B cell (primary cell): Measurements from ENCODE around the gene SRP54. TPM values are rescaled to one million over a fixed set of nuclear protein-coding genes. Genes with fewer than 3 reads are reported as not detected.

Source experiments
- ATAC-seq: fragments of 200-7000 bp; cut with Tn5 transposase; one replicate; pipeline ENCODE4 v1.10.0; 2021; ENCODE audit warnings: low read depth, mild to moderate bottlenecking, moderate number of reproducible peaks, moderate library complexity
- CTCF ChIA-PET: fragments of 350-600 bp; sonication (Branson Sonifier 250); formaldehyde crosslinking; loops from one replicate; lab custom pipeline; 2021; ENCODE audit warnings: antibody characterized with exemption, inconsistent platforms; lab: Charles Lee
- POLR2A ChIA-PET: fragments of 350-600 bp; sonication (Branson Sonifier 250); formaldehyde crosslinking; loops from one replicate; lab custom pipeline; 2021; ENCODE audit warnings: antibody characterized with exemption; lab: Charles Lee
- DNase-seq: peaks from one replicate; pipeline ENCODE4 v3.0.0; 2013
- H2AFZ ChIP-seq: 2 replicates; pipeline ENCODE4 v1.6.1; 2012; ENCODE audit warnings: mild to moderate bottlenecking, low read depth, low read length; ENCODE audit not compliant: insufficient read depth, poor library complexity, severe bottlenecking
- H3K27ac ChIP-seq, 2 donors: 1 replicate in 1 of 2; 2 replicates in 1 of 2; pipeline ENCODE4 v1.5.1; 2012 to 2013; ENCODE audit warnings: low read length in 2 of 2, mild to moderate bottlenecking in 2 of 2, moderate library complexity in 1 of 2
- H3K27me3 ChIP-seq, 4 experiments: fragments of 200-600 bp in 1 of 4; sonication (generic) in 1 of 4; replicated peaks in 1 of 4; 1 replicate in 2 of 4; 2 replicates in 2 of 4; pipeline versions ENCODE4 v1.6.1 to v1.7.0; 2013 to 2016; ENCODE audit warnings: low read length in 3 of 4, mild to moderate bottlenecking in 2 of 4, mixed read lengths in 1 of 4, moderate library complexity in 1 of 4; ENCODE audit not compliant: insufficient read depth in 4 of 4, control insufficient read depth in 3 of 4; ENCODE audit errors: control extremely low read depth in 1 of 4
- H3K36me3 ChIP-seq, 2 experiments: replicated peaks in 1 of 2; 1 replicate in 1 of 2; 2 replicates in 1 of 2; pipeline versions ENCODE4 v1.6.1 to v1.7.1; 2013; ENCODE audit warnings: low read length in 1 of 2; ENCODE audit not compliant: insufficient read depth in 2 of 2, control insufficient read depth in 1 of 2; ENCODE audit errors: control extremely low read depth in 1 of 2, extremely low read depth in 1 of 2
- H3K4me1 ChIP-seq, 2 donors: fragments of 200-600 bp in 1 of 2; sonication (generic) in 1 of 2; 1 replicate in 1 of 2; 2 replicates in 1 of 2; pipeline versions ENCODE4 v1.5.1 to v1.6.1; 2013 to 2017; ENCODE audit warnings: low read length in 2 of 2; ENCODE audit not compliant: control insufficient read depth in 2 of 2, insufficient read depth in 2 of 2
- H3K4me2 ChIP-seq: replicated peaks from 2 replicates; pipeline ENCODE3; 2012; ENCODE audit warnings: mild to moderate bottlenecking, low read depth, low read length; ENCODE audit not compliant: poor library complexity, severe bottlenecking
- H3K4me3 ChIP-seq, 5 experiments: fragments of 200-600 bp in 1 of 5; sonication (generic) in 1 of 5; 1 replicate in 3 of 5; 2 replicates in 2 of 5; pipeline versions ENCODE4 v1.5.1 to v1.7.0; 2011 to 2016; ENCODE audit warnings: low read length in 4 of 5, mild to moderate bottlenecking in 4 of 5, low read depth in 2 of 5, control low read depth in 1 of 5, moderate library complexity in 1 of 5; ENCODE audit not compliant: insufficient read depth in 1 of 5; ENCODE audit errors: control extremely low read depth in 1 of 5, extremely low read depth in 1 of 5
- H3K79me2 ChIP-seq: fragments of 200-600 bp; sonication (generic); one replicate; pipeline ENCODE4 v1.6.0; 2016; ENCODE audit warnings: low read length; ENCODE audit not compliant: control insufficient read depth, insufficient read depth
- H3K9ac ChIP-seq: fragments of 200-600 bp; sonication (generic); 2 replicates; pipeline ENCODE4 v1.6.1; 2017; ENCODE audit warnings: mild to moderate bottlenecking, low read length, moderate library complexity
- H3K9me3 ChIP-seq, 3 donors: one replicate each; pipeline versions ENCODE4 v1.6.1 to v1.7.1; 2013; ENCODE audit warnings: low read length in 2 of 3; ENCODE audit not compliant: control insufficient read depth in 2 of 3, insufficient read depth in 1 of 3; ENCODE audit errors: control extremely low read depth in 1 of 3
- H4K20me1 ChIP-seq: 2 replicates; pipeline ENCODE4 v1.6.0; 2012; ENCODE audit warnings: mild to moderate bottlenecking, low read length; ENCODE audit not compliant: insufficient read depth, control insufficient read depth, poor library complexity, severe bottlenecking
- H3K27ac Mint-ChIP-seq: one replicate; pipeline ENCODE4 v1.8.0; 2021; ENCODE audit warnings: mixed read lengths
- H3K27me3 Mint-ChIP-seq: one replicate; pipeline ENCODE4 v1.8.0; 2021; ENCODE audit warnings: mixed read lengths
- H3K4me1 Mint-ChIP-seq: one replicate; pipeline ENCODE4 v1.8.0; 2021; ENCODE audit warnings: mixed read lengths
- H3K4me3 Mint-ChIP-seq: one replicate; pipeline ENCODE4 v1.8.0; 2021; ENCODE audit warnings: mixed read lengths
- H3K9me3 Mint-ChIP-seq: one replicate; pipeline ENCODE4 v1.8.0; 2022; ENCODE audit warnings: mixed read lengths; ENCODE audit not compliant: insufficient read depth
- EZH2 ChIP-seq: IDR thresholded peaks from 2 replicates; pipeline ENCODE4 v1.6.1; 2012; ENCODE audit warnings: borderline replicate concordance, low read depth, mild to moderate bottlenecking, moderate library complexity, low read length; ENCODE audit not compliant: insufficient read depth, poor library complexity, severe bottlenecking
- WGBS: methylation state at CpG from one replicate; pipeline ENCODE4 v1.1.5; 2013; ENCODE audit warnings: missing lambda C conversion rate; ENCODE audit not compliant: insufficient coverage; 5-methylcytosine and 5-hydroxymethylcytosine counted together
- intact Hi-C: fragments of 100-400 bp; cut with micrococcal nuclease; formaldehyde crosslinking; loops from one replicate; pipeline ENCODE4 v1.10.0; 2022
- polyA plus RNA-seq: library from polyadenylated mRNA; depleted of rRNA; stranded (reverse); fragments of >200 nt; gene quantifications from 2 replicates; pipeline ENCODE4 v1.2.3, GENCODE V29; 2012
- total RNA-seq, 2 donors: library from RNA; stranded (reverse); fragments of 120-200 nt in 1 of 2; gene quantifications; 1 replicate in 1 of 2; 2 replicates in 1 of 2; pipeline versions ENCODE4 v1.2.3 to v1.2.4, GENCODE V29; 2013 to 2022
- TF ChIP-seq, protein P1 (sequence below): fragments of 200-600 bp; IDR thresholded peaks from one replicate; pipeline ENCODE4 v1.8.0; 2022; ENCODE audit warnings: antibody characterized with exemption, mild to moderate bottlenecking

SRP54 gene
- total and polyA plus RNA-seq, 2 donors (not counting 1 experiment from before 2014, with no cell fraction given) = 18.4 to 54.9 TPM

DNA sequence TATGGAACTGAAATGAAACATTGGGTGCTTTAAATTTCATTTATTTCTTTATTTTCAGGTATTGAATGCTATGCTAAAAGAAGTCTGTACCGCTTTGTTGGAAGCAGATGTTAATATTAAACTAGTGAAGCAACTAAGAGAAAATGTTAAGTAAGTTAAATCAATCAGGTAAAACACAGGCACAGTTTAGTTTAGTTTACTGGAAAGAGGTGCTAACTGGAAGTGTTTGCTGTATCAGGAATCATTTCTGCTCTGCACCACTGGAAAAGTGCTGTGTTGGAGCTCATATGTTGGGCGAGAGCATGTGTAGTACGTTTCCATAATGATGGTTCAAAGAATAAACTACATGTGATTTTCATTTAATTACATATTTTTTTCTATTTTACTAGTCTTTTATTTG, 16.7 kb downstream of the SRP54 start:
- no CpG with 5 or more reads among the region's 3 CpGs for WGBS
- CTCF ChIA-PET = no interaction called here

DNA sequence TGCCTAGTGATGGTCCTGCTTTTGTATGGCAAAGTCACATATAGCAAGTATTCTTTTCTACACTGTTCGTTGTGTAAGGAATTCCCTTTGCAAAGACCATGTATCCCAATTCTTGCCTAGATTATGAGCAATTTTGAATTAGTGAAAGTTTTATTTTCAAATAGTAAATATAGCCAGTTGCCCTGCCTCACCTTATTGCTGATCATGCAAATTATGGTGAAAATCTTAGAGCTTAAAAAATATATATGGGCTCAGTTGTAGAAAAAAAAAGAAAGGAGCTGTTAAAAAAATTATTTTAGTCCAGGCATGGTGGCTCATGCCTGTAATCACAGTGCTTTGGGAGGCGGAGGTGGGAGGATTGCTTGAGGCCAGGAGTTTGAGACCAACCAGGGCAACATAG, 18.8 kb downstream of the SRP54 start:
- Mint-ChIP-seq H3K27me3 (no peaks in the 10 kb centered on the region), H3K9me3 (no peaks in the 10 kb centered on the region), H3K4me3 (no peak overlapping the region), H3K27ac (no peak overlapping the region), H3K4me1 (no peaks in the 10 kb centered on the region)
- DNase-seq (no peak), ATAC-seq (no peak)
- no peaks in the 10 kb centered on the region for H3K27me3 ChIP-seq
- H4K20me1 ChIP-seq = no peaks in the 10 kb centered on the region
- POLR2A ChIA-PET = no interaction called here
- H3K4me2 ChIP-seq = no peak overlapping the region
- CTCF ChIA-PET = interaction anchor here (0.6 kb wide), 1 partner anchor 9 kb away, joined by 4 read pairs; no protein-coding TSS in a partner anchor
- intact Hi-C loops = no loop called here
- H3K36me3 ChIP-seq = peaks cover 8 to 44% of the 10 kb centered on the region in 2 experiments
- no peak overlapping the region for H3K4me3 ChIP-seq
- TF ChIP-seq, protein P1, sequence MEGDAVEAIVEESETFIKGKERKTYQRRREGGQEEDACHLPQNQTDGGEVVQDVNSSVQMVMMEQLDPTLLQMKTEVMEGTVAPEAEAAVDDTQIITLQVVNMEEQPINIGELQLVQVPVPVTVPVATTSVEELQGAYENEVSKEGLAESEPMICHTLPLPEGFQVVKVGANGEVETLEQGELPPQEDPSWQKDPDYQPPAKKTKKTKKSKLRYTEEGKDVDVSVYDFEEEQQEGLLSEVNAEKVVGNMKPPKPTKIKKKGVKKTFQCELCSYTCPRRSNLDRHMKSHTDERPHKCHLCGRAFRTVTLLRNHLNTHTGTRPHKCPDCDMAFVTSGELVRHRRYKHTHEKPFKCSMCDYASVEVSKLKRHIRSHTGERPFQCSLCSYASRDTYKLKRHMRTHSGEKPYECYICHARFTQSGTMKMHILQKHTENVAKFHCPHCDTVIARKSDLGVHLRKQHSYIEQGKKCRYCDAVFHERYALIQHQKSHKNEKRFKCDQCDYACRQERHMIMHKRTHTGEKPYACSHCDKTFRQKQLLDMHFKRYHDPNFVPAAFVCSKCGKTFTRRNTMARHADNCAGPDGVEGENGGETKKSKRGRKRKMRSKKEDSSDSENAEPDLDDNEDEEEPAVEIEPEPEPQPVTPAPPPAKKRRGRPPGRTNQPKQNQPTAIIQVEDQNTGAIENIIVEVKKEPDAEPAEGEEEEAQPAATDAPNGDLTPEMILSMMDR = no peak
- TF ChIP-seq EZH2 = no peak
- no peaks in the 10 kb centered on the region for H3K4me1 ChIP-seq
- H3K27ac ChIP-seq = no peak overlapping the region
- no peak overlapping the region for H3K9ac ChIP-seq
- H3K9me3 ChIP-seq = no peaks in the 10 kb centered on the region
- H2AFZ ChIP-seq = no peak overlapping the region
- no CpG with 5 or more reads among the region's 2 CpGs for WGBS
- no peaks in the 10 kb centered on the region for H3K79me2 ChIP-seq

More for the DNA sequence above, 16.7 kb downstream of the SRP54 start:
- TF ChIP-seq EZH2 = no peak
- TF ChIP-seq, protein P1 = no peak
- Histone ChIP-seq H3K4me3 (no peak overlapping the region), H2AFZ (no peak overlapping the region), H4K20me1 (peaks cover 10% of the 10 kb centered on the region), H3K27ac (no peak overlapping the region), H3K4me1 (no peaks in the 10 kb centered on the region), H3K4me2 (no peak overlapping the region), H3K9me3 (no peaks in the 10 kb centered on the region), H3K79me2 (peaks cover 5% of the 10 kb centered on the region), H3K27me3 (no peaks in the 10 kb centered on the region), H3K36me3 (peaks cover 10 to 39% of the 10 kb centered on the region in 2 experiments), H3K9ac (no peak overlapping the region)
- Mint-ChIP-seq H3K27ac (no peak overlapping the region), H3K4me3 (no peak overlapping the region), H3K9me3 (no peaks in the 10 kb centered on the region), H3K27me3 (no peaks in the 10 kb centered on the region), H3K4me1 (peaks cover 4% of the 10 kb centered on the region)
- POLR2A ChIA-PET = no interaction called here
- DNase-seq (no peak), ATAC-seq (no peak)
- intact Hi-C loops = loop anchor here (10.0 kb wide), 1 partner anchor 685 kb away; no protein-coding TSS in a partner anchor
